WTC11 (cell line): ENCODE measurements around the gene PLCG1. TPM values are rescaled to one million over a fixed set of nuclear protein-coding genes. Genes with fewer than 3 reads are reported as not detected.

Source experiments
- ATAC-seq: fragments of 200-7000 bp; cut with Tn5 transposase; 2 replicates; pipeline ENCODE4 v1.10.0; 2021; ENCODE audit warnings: mild to moderate bottlenecking, moderate library complexity
- CTCF ChIA-PET: fragments of 300-600 bp; sonication (Branson Sonifier 250); formaldehyde crosslinking; loops from one replicate; lab custom pipeline; 2021; ENCODE audit warnings: antibody characterized with exemption; lab: Charles Lee
- POLR2A ChIA-PET: fragments of 350-600 bp; sonication (Branson Sonifier 250); formaldehyde crosslinking; loops from one replicate; lab custom pipeline; 2021; ENCODE audit warnings: antibody characterized with exemption; lab: Charles Lee
- DNase-seq: peaks from one replicate; pipeline ENCODE4 v3.0.0; 2021; ENCODE audit warnings: low spot score
- H3K27ac Mint-ChIP-seq: 2 replicates; pipeline ENCODE4 v1.8.0; 2021; ENCODE audit warnings: mixed read lengths
- H3K27me3 Mint-ChIP-seq: 2 replicates; pipeline ENCODE4 v1.8.0; 2021; ENCODE audit warnings: low read depth, mild to moderate bottlenecking, moderate library complexity, mixed read lengths
- H3K36me3 Mint-ChIP-seq: 2 replicates; pipeline ENCODE4 v1.8.0; 2021; ENCODE audit warnings: mixed read lengths
- H3K4me1 Mint-ChIP-seq: 2 replicates; pipeline ENCODE4 v1.8.0; 2022; ENCODE audit warnings: mixed read lengths
- H3K4me3 Mint-ChIP-seq: 2 replicates; pipeline ENCODE4 v1.8.0; 2021; ENCODE audit warnings: mild to moderate bottlenecking, moderate library complexity, mixed read lengths
- H3K9me3 Mint-ChIP-seq: 2 replicates; pipeline ENCODE4 v1.8.0; 2021; ENCODE audit warnings: mixed read lengths
- AFF4 ChIP-seq: sonication (generic); formaldehyde crosslinking; IDR thresholded peaks from 2 replicates; pipeline ENCODE4 v1.8.1; 2023; ENCODE audit warnings: mild to moderate bottlenecking, missing genetic modification reagents, borderline replicate concordance
- ELF4 ChIP-seq: sonication (generic); formaldehyde crosslinking; IDR thresholded peaks from 2 replicates; pipeline ENCODE4 v1.8.1; 2022; ENCODE audit warnings: low read depth, mild to moderate bottlenecking, moderate library complexity, missing genetic modification reagents
- ETV6 ChIP-seq: sonication (generic); formaldehyde crosslinking; IDR thresholded peaks from 2 replicates; pipeline ENCODE4 v1.8.1; 2022; ENCODE audit warnings: mild to moderate bottlenecking, missing genetic modification reagents
- FOXJ3 ChIP-seq: sonication (generic); formaldehyde crosslinking; IDR thresholded peaks from 2 replicates; pipeline ENCODE4 v1.9.0; 2021; ENCODE audit warnings: missing genetic modification reagents, mild to moderate bottlenecking, borderline replicate concordance
- FOXK1 ChIP-seq: sonication (generic); formaldehyde crosslinking; IDR thresholded peaks from 2 replicates; pipeline ENCODE4 v1.8.0; 2022; ENCODE audit warnings: mild to moderate bottlenecking, moderate library complexity, missing genetic modification reagents
- FOXP1 ChIP-seq: sonication (generic); formaldehyde crosslinking; IDR thresholded peaks from 2 replicates; pipeline ENCODE4 v1.8.0; 2022; ENCODE audit warnings: missing genetic modification reagents, mild to moderate bottlenecking, moderate library complexity, borderline replicate concordance
- GABPB1 ChIP-seq: sonication (generic); formaldehyde crosslinking; IDR thresholded peaks from 2 replicates; pipeline ENCODE4 v1.8.1; 2023; ENCODE audit warnings: mild to moderate bottlenecking, missing genetic modification reagents
- GTF2I ChIP-seq: fragments of 250-450 bp; sonication (Bioruptor Pico); conservative IDR thresholded peaks from 2 replicates; pipeline ENCODE4 v1.4.0; 2021; ENCODE audit warnings: mild to moderate bottlenecking
- JAZF1 ChIP-seq: fragments of 250-450 bp; sonication (Bioruptor Pico); IDR thresholded peaks from 2 replicates; pipeline ENCODE4 v1.9.0; 2021; ENCODE audit warnings: moderate library complexity, mild to moderate bottlenecking, inconsistent platforms
- NFATC4 ChIP-seq: fragments of 250-450 bp; sonication (Bioruptor Pico); IDR thresholded peaks from 2 replicates; pipeline ENCODE4 v1.9.0; 2021; ENCODE audit warnings: mild to moderate bottlenecking
- OVOL2 ChIP-seq: fragments of 250-450 bp; sonication (Bioruptor Pico); IDR thresholded peaks from 2 replicates; pipeline ENCODE4 v1.9.0; 2021; ENCODE audit warnings: mild to moderate bottlenecking, borderline replicate concordance
- PRDM15 ChIP-seq: sonication (generic); formaldehyde crosslinking; IDR thresholded peaks from 2 replicates; pipeline ENCODE4 v1.8.0; 2022; ENCODE audit warnings: missing genetic modification reagents
- PREB ChIP-seq: sonication (generic); formaldehyde crosslinking; IDR thresholded peaks from 2 replicates; pipeline ENCODE4 v1.8.1; 2022; ENCODE audit warnings: mild to moderate bottlenecking, missing genetic modification reagents, moderate library complexity, borderline replicate concordance
- RELA ChIP-seq: sonication (generic); formaldehyde crosslinking; IDR thresholded peaks from 2 replicates; pipeline ENCODE4 v1.8.1; 2022; ENCODE audit warnings: missing genetic modification reagents, mild to moderate bottlenecking, borderline replicate concordance
- SOX15 ChIP-seq: fragments of 250-450 bp; sonication (Bioruptor Pico); IDR thresholded peaks from 2 replicates; pipeline ENCODE4 v1.9.0; 2021; ENCODE audit warnings: mild to moderate bottlenecking
- TEAD4 ChIP-seq: sonication (generic); formaldehyde crosslinking; IDR thresholded peaks from 2 replicates; pipeline ENCODE4 v1.8.0; 2022; ENCODE audit warnings: mild to moderate bottlenecking, missing genetic modification reagents
- ZBTB43 ChIP-seq: sonication (generic); formaldehyde crosslinking; IDR thresholded peaks from 2 replicates; pipeline ENCODE4 v1.8.1; 2023; ENCODE audit warnings: mild to moderate bottlenecking, missing genetic modification reagents
- ZNF512 ChIP-seq: sonication (generic); formaldehyde crosslinking; IDR thresholded peaks from 2 replicates; pipeline ENCODE4 v1.8.1; 2022; ENCODE audit warnings: missing genetic modification reagents, borderline replicate concordance
- total RNA-seq: library from RNA; stranded (reverse); gene quantifications from 3 replicates; pipeline ENCODE4 v1.2.3, GENCODE V29; 2021

Gene PLCG1
- total RNA-seq, 1 experiment from 2014 or later, result 201 TPM

- ChIA-PET POLR2A (interaction anchor here (0.6 kb wide), 1 partner anchor 301 kb away, joined by 3 read pairs; no protein-coding TSS in a partner anchor), CTCF (interaction anchor here (1.2 to 4.3 kb wide), 2 partner anchors 80 to 170 kb away, joined by 4 to 126 read pairs; partner anchors contain the start of gene LPIN3)
- ATAC-seq (no peak), DNase-seq (peak; percentile 6)
- Mint-ChIP-seq H3K4me1 (no peaks in the 10 kb centered on the region), H3K27me3 (no peaks in the 10 kb centered on the region), H3K9me3 (no peaks in the 10 kb centered on the region), H3K4me3 (no peak overlapping the region), H3K36me3 (peaks cover 82% of the 10 kb centered on the region), H3K27ac (no peak overlapping the region)
- TF ChIP-seq FOXK1 (CRISPR knock-in tag) (no peak), OVOL2 (CRISPR knock-in tag) (no peak), FOXP1 (no peak), TEAD4 (CRISPR knock-in tag) (no peak), SOX15 (no peak), AFF4 (CRISPR knock-in tag) (no peak), GTF2I (no peak), FOXJ3 (CRISPR knock-in tag) (no peak), JAZF1 (CRISPR knock-in tag) (no peak), NFATC4 (CRISPR knock-in tag) (no peak), ELF4 (CRISPR knock-in tag) (no peak)
- TF ChIP-seq, all 79 proteins: peak for 0
These were observed 32.5 kb downstream of the PLCG1 start for GRCh38 chr20:41169791-41170351.

GRCh38 chr20:41170386-41171105, 33.2 kb downstream of the PLCG1 start:
- CTCF ChIA-PET, result interaction anchor here (0.7 to 4.3 kb wide), 5 partner anchors 35 to 170 kb away, joined by 3 to 126 read pairs (median 4); partner anchors contain the start of gene LPIN3
- Mint-ChIP-seq H3K9me3 (no peaks in the 10 kb centered on the region), H3K27ac (no peak overlapping the region), H3K4me1 (no peaks in the 10 kb centered on the region)
- POLR2A ChIA-PET, result interaction anchor here (0.6 kb wide), 1 partner anchor 301 kb away, joined by 3 read pairs; no protein-coding TSS in a partner anchor
- DNase-seq, result peak; percentile 1
- TF ChIP-seq ZNF512 (CRISPR knock-in tag), result no peak
- TF ChIP-seq, all 79 proteins: peak for 0
- H3K36me3 Mint-ChIP-seq, result peaks cover 78% of the 10 kb centered on the region
- H3K4me3 Mint-ChIP-seq, result no peak overlapping the region
- no peak for ATAC-seq
- no peaks in the 10 kb centered on the region for H3K27me3 Mint-ChIP-seq

GRCh38 chr20:41171736-41172295, 34.5 kb downstream of the PLCG1 start:
- ChIA-PET CTCF (interaction anchor here (1.6 to 4.3 kb wide), 5 partner anchors 14 to 181 kb away, joined by 11 to 126 read pairs (median 19); partner anchors contain the start of gene LPIN3), POLR2A (no interaction called here)
- ATAC-seq (no peak), DNase-seq (no peak)
- no peak overlapping the region for H3K27ac Mint-ChIP-seq
- H3K4me1 Mint-ChIP-seq, result no peaks in the 10 kb centered on the region
- H3K36me3 Mint-ChIP-seq, result peaks cover 77% of the 10 kb centered on the region
- H3K27me3 Mint-ChIP-seq, result no peaks in the 10 kb centered on the region
- no peak overlapping the region for H3K4me3 Mint-ChIP-seq
- no peaks in the 10 kb centered on the region for H3K9me3 Mint-ChIP-seq
- no peak for TF ChIP-seq GABPB1 (CRISPR knock-in tag)
- no peak for TF ChIP-seq ETV6 (CRISPR knock-in tag)
- TF ChIP-seq FOXK1 (CRISPR knock-in tag), result no peak
- no peak for TF ChIP-seq PREB (CRISPR knock-in tag)
- no peak for TF ChIP-seq ZBTB43 (CRISPR knock-in tag)
- no peak for TF ChIP-seq OVOL2 (CRISPR knock-in tag)
- TF ChIP-seq RELA (CRISPR knock-in tag), result no peak
- TF ChIP-seq PRDM15, result no peak
- no peak for TF ChIP-seq FOXJ3 (CRISPR knock-in tag)
